Neural cell (in vitro differentiated cells): Measurements from ENCODE around the gene FAM53B. TPM values are rescaled to one million over a fixed set of nuclear protein-coding genes. Genes with fewer than 3 reads are reported as not detected.

ENCODE experiments used
- H2AFZ ChIP-seq: fragments of 200-600, 300-800 bp; sonication (generic), shearing (Covaris generic); 2 replicates; pipeline ENCODE4 v1.6.0; 2014; ENCODE audit warnings: low read depth, mild to moderate bottlenecking, antibody characterized with exemption, low read length, moderate library complexity
- H3F3A ChIP-seq: fragments of 200-600 bp; shearing (Covaris generic); 2 replicates; pipeline ENCODE4 v1.6.1; 2016; ENCODE audit warnings: mild to moderate bottlenecking, moderate library complexity, mixed read lengths, antibody characterized with exemption, low read length; ENCODE audit not compliant: insufficient read depth, poor library complexity, severe bottlenecking
- H3K27ac ChIP-seq: fragments of 200-600, 300-800 bp; sonication (generic), shearing (Covaris generic); 2 replicates; pipeline ENCODE4 v1.5.1; 2014; ENCODE audit warnings: mild to moderate bottlenecking, low read length, moderate library complexity
- H3K27me3 ChIP-seq: fragments of 300-800, 200-600 bp; sonication (generic), shearing (Covaris generic); 2 replicates; pipeline ENCODE4 v1.6.0; 2014; ENCODE audit warnings: mild to moderate bottlenecking, low read depth, low read length, moderate library complexity; ENCODE audit not compliant: insufficient read depth
- H3K36me3 ChIP-seq: fragments of 300-800, 200-600 bp; sonication (generic), shearing (Covaris generic); 2 replicates; pipeline ENCODE4 v1.5.1; 2014; ENCODE audit warnings: mild to moderate bottlenecking, antibody characterized with exemption, low read length, moderate library complexity; ENCODE audit not compliant: insufficient read depth
- H3K4me2 ChIP-seq: fragments of 300-800, 200-600 bp; sonication (generic), shearing (Covaris generic); 2 replicates; pipeline ENCODE4 v1.6.0; 2014; ENCODE audit warnings: mild to moderate bottlenecking, low read length
- H3K4me3 ChIP-seq: fragments of 300-800, 200-600 bp; sonication (generic), shearing (Covaris generic); 2 replicates; pipeline ENCODE4 v1.5.1; 2014; ENCODE audit warnings: mild to moderate bottlenecking, low read length, moderate library complexity
- H3K79me2 ChIP-seq: fragments of 200-600 bp; shearing (Covaris generic); replicated peaks from 2 replicates; pipeline ENCODE4 v1.6.0; 2014; ENCODE audit warnings: mild to moderate bottlenecking, low read length, moderate library complexity; ENCODE audit not compliant: insufficient read depth
- H3K9ac ChIP-seq: fragments of 300-800, 200-600 bp; sonication (generic), shearing (Covaris generic); 2 replicates; pipeline ENCODE4 v1.6.1; 2016; ENCODE audit warnings: mild to moderate bottlenecking, low read length, mixed read lengths
- H3K9me2 ChIP-seq: fragments of 200-600 bp; shearing (Covaris generic); 2 replicates; pipeline ENCODE4 v1.6.1; 2016; ENCODE audit warnings: mild to moderate bottlenecking, low read length, mixed read lengths; ENCODE audit not compliant: insufficient read depth
- H3K9me3 ChIP-seq: fragments of 200-600, 300-800 bp; sonication (generic), shearing (Covaris generic); 2 replicates; pipeline ENCODE4 v1.6.1; 2016; ENCODE audit warnings: mild to moderate bottlenecking, mixed run types, low read length, moderate library complexity, mixed read lengths
- H4K20me1 ChIP-seq: fragments of 200-600 bp; shearing (Covaris generic); 2 replicates; pipeline ENCODE4 v1.6.1; 2016; ENCODE audit warnings: mild to moderate bottlenecking, mixed run types; ENCODE audit not compliant: insufficient read depth
- CTCF ChIP-seq: fragments of 450-650 bp; IDR thresholded peaks from 2 replicates; pipeline ENCODE4 v1.5.1; 2014; ENCODE audit warnings: antibody characterized with exemption, mild to moderate bottlenecking, moderate library complexity; ENCODE audit not compliant: poor library complexity, severe bottlenecking
- EP300 ChIP-seq: fragments of 450-650 bp; conservative IDR thresholded peaks from 2 replicates; pipeline ENCODE4 v1.6.1; 2014; ENCODE audit warnings: antibody characterized with exemption, mild to moderate bottlenecking, moderate library complexity; ENCODE audit not compliant: poor library complexity, severe bottlenecking
- EZH2 ChIP-seq: fragments of 200-600, 300-800 bp; shearing (Covaris generic), sonication (generic); IDR thresholded peaks from 2 replicates; pipeline ENCODE4 v1.6.1; 2014; ENCODE audit warnings: antibody characterized with exemption, low read length, borderline replicate concordance, mild to moderate bottlenecking; ENCODE audit not compliant: insufficient read depth, poor library complexity, severe bottlenecking
- MXI1 ChIP-seq: fragments of 450-650 bp; conservative IDR thresholded peaks from 2 replicates; pipeline ENCODE4 v1.6.1; 2014; ENCODE audit warnings: antibody characterized with exemption, mild to moderate bottlenecking; ENCODE audit not compliant: poor library complexity, severe bottlenecking
- POLR2AphosphoS5 ChIP-seq: IDR thresholded peaks from 2 replicates; pipeline ENCODE4 v1.6.1; 2012
- RAD21 ChIP-seq: fragments of 450-650 bp; conservative IDR thresholded peaks from 2 replicates; pipeline ENCODE4 v1.6.1; 2014; ENCODE audit warnings: antibody characterized with exemption, mild to moderate bottlenecking, moderate library complexity
- REST ChIP-seq: IDR thresholded peaks from 2 replicates; pipeline ENCODE4 v1.6.1; 2012; ENCODE audit warnings: borderline replicate concordance
- SMC3 ChIP-seq: fragments of 450-650 bp; conservative IDR thresholded peaks from 2 replicates; pipeline ENCODE4 v1.6.1; 2014; ENCODE audit warnings: antibody characterized with exemption, mild to moderate bottlenecking, moderate library complexity; ENCODE audit not compliant: poor library complexity
- TAF1 ChIP-seq: IDR thresholded peaks from 2 replicates; pipeline ENCODE4 v1.6.1; 2012; ENCODE audit warnings: low read depth
- polyA plus RNA-seq: library from polyadenylated mRNA; depleted of rRNA; stranded (reverse); fragments of >200 nt; gene quantifications from 2 replicates; pipeline ENCODE4 v1.2.3, GENCODE V29; 2014

Gene FAM53B
- polyA plus RNA-seq, 1 donor from 2014 or later, result 21.8 TPM

GRCh38 chr10:124605481-124605855 is 138.7 kb downstream of the FAM53B start:
- no peak for TF ChIP-seq SMC3

GRCh38 chr10:124605001-124605370 is 139.2 kb downstream of the FAM53B start:
- no peak overlapping the region for H3K9ac ChIP-seq
- TF ChIP-seq CTCF, result no peak
- TF ChIP-seq MXI1, result no peak
- TF ChIP-seq EP300, result no peak
- no peak for TF ChIP-seq RAD21
- no peak for TF ChIP-seq SMC3
- TF ChIP-seq EZH2, result no peak
- TF ChIP-seq TAF1, result no peak
- TF ChIP-seq POLR2AphosphoS5, result no peak
- TF ChIP-seq REST, result no peak

More at GRCh38 chr10:124605481-124605855, 138.7 kb downstream of the FAM53B start:
- no peaks in the 10 kb centered on the region for H3K79me2 ChIP-seq
- no peaks in the 10 kb centered on the region for H3F3A ChIP-seq
- no peaks in the 10 kb centered on the region for H3K9me3 ChIP-seq
- no peak overlapping the region for H3K27ac ChIP-seq
- H3K4me2 ChIP-seq, result no peak overlapping the region
- H3K27me3 ChIP-seq, result no peaks in the 10 kb centered on the region
- no peaks in the 10 kb centered on the region for H4K20me1 ChIP-seq
- H3K36me3 ChIP-seq, result no peaks in the 10 kb centered on the region
- H3K9ac ChIP-seq, result no peak overlapping the region
- no peaks in the 10 kb centered on the region for H3K9me2 ChIP-seq
- H3K4me3 ChIP-seq, result no peak overlapping the region
- no peak overlapping the region for H2AFZ ChIP-seq

More at GRCh38 chr10:124605001-124605370, 139.2 kb downstream of the FAM53B start:
- no peak overlapping the region for H3K4me2 ChIP-seq
- no peak overlapping the region for H3K4me3 ChIP-seq
- no peaks in the 10 kb centered on the region for H3K9me3 ChIP-seq
- no peaks in the 10 kb centered on the region for H4K20me1 ChIP-seq
- no peak overlapping the region for H2AFZ ChIP-seq
- H3K9me2 ChIP-seq, result no peaks in the 10 kb centered on the region
- H3K79me2 ChIP-seq, result no peaks in the 10 kb centered on the region
- no peak overlapping the region for H3K27ac ChIP-seq
- no peaks in the 10 kb centered on the region for H3K36me3 ChIP-seq
- no peaks in the 10 kb centered on the region for H3K27me3 ChIP-seq
- H3F3A ChIP-seq, result no peaks in the 10 kb centered on the region
